Measurements from ENCODE around the gene TMEM169.
"Not testable (repeated sequence)": the region's sequence is repeated elsewhere in the genome, so short reads cannot be mapped to it uniquely, and the experiment has no call there.

The TMEM169 gene

GRCh38 chr2:216080048-216080447 lies 1.7 kb upstream of the TMEM169 start:
- H2BK120ac ChIP-seq (ENCODE audit: low read depth, low read length); H2BK12ac ChIP-seq (ENCODE audit: low read length in 2 of 2); H4K8ac ChIP-seq (ENCODE audit: low read length); DNase-seq; H3K9ac ChIP-seq (ENCODE audit: low read length); H3K27ac ChIP-seq (ENCODE audit: low read length, poor library complexity, severe bottlenecking); H3K27me3 ChIP-seq (ENCODE audit: control insufficient read depth in 1 of 2, insufficient read depth in 1 of 2, low read length in 2 of 2); H3K23ac ChIP-seq (ENCODE audit: low read length in 2 of 2); H3K9me3 ChIP-seq (ENCODE audit: control insufficient read depth, low read length); H2AK5ac ChIP-seq (ENCODE audit: low read length, severe bottlenecking); H2BK5ac ChIP-seq (ENCODE audit: low read depth, low read length, poor library complexity, severe bottlenecking); H3K79me1 ChIP-seq (replicated peaks; ENCODE audit: low read length, poor library complexity, severe bottlenecking); H2BK15ac ChIP-seq (ENCODE audit: low read depth, poor library complexity, severe bottlenecking); H3K36me3 ChIP-seq (ENCODE audit: control insufficient read depth in 1 of 2, insufficient read depth in 2 of 2, low read depth in 1 of 2, low read length in 2 of 2); H3K4me2 ChIP-seq (ENCODE audit: low read length, poor library complexity, severe bottlenecking); H4K91ac ChIP-seq (ENCODE audit: low read length); H2AFZ ChIP-seq (ENCODE audit: low read depth, low read length); H3K18ac ChIP-seq (ENCODE audit: low read depth in 1 of 2, low read length in 2 of 2); H3K4ac ChIP-seq (ENCODE audit: low read depth in 1 of 2, low read length in 2 of 2); H3K4me3 ChIP-seq (ENCODE audit: insufficient read depth in 1 of 2, low read depth in 1 of 2, low read length in 2 of 2); H3K14ac ChIP-seq (ENCODE audit: low read length in 2 of 2): not testable (repeated sequence)
- H3K4me1 ChIP-seq (ENCODE audit: control insufficient read depth, insufficient read depth, low read depth, low read length) = peaks cover 12% of the 10 kb centered on the region
- 97% methylated on average over 6 of the region's 10 CpGs for WGBS

GRCh38 chr2:216081012-216081411 lies 707 bp upstream of the TMEM169 start:
- Histone ChIP-seq H3K79me1 (replicated peaks; ENCODE audit: low read length, poor library complexity, severe bottlenecking) (peaks cover 5% of the 10 kb centered on the region), H2BK120ac (ENCODE audit: low read depth, low read length) (no peak overlapping the region), H3K14ac (ENCODE audit: low read length in 2 of 2) (peak overlapping the region in 1 of 2 experiments; percentile 63), H2BK5ac (ENCODE audit: low read depth, low read length, poor library complexity, severe bottlenecking) (no peak overlapping the region), H2BK12ac (ENCODE audit: low read length in 2 of 2) (no peak overlapping the region), H3K23ac (ENCODE audit: low read length in 2 of 2) (no peak overlapping the region), H3K4me2 (ENCODE audit: low read length, poor library complexity, severe bottlenecking) (peak overlapping the region; percentile 70), H3K9ac (ENCODE audit: low read length) (peak overlapping the region; percentile 90), H2BK15ac (ENCODE audit: low read depth, poor library complexity, severe bottlenecking) (no peak overlapping the region), H3K36me3 (ENCODE audit: control insufficient read depth in 1 of 2, insufficient read depth in 2 of 2, low read depth in 1 of 2, low read length in 2 of 2) (no peaks in the 10 kb centered on the region), H3K18ac (ENCODE audit: low read depth in 1 of 2, low read length in 2 of 2) (no peak overlapping the region), H2AFZ (ENCODE audit: low read depth, low read length) (no peak overlapping the region), H3K9me3 (ENCODE audit: control insufficient read depth, low read length) (no peaks in the 10 kb centered on the region), H4K8ac (ENCODE audit: low read length) (no peak overlapping the region), H3K4ac (ENCODE audit: low read depth in 1 of 2, low read length in 2 of 2) (peak overlapping the region in 1 of 2 experiments; percentile 47), H3K27me3 (ENCODE audit: control insufficient read depth in 1 of 2, insufficient read depth in 1 of 2, low read length in 2 of 2) (peaks cover 0 to 9% of the 10 kb centered on the region in 2 experiments), H2AK5ac (ENCODE audit: low read length, severe bottlenecking) (no peak overlapping the region), H4K91ac (ENCODE audit: low read length) (no peak overlapping the region), H3K4me3 (ENCODE audit: insufficient read depth in 1 of 2, low read depth in 1 of 2, low read length in 2 of 2) (peak overlapping the region in 1 of 2 experiments; percentile 93), H3K27ac (ENCODE audit: low read length, poor library complexity, severe bottlenecking) (no peak overlapping the region), H3K4me1 (ENCODE audit: control insufficient read depth, insufficient read depth, low read depth, low read length) (peaks cover 12% of the 10 kb centered on the region)
- no peak for DNase-seq
- WGBS = no CpG with 5 or more reads among the region's 1 CpG

- H3K36me3 ChIP-seq (ENCODE audit: control insufficient read depth in 1 of 2, insufficient read depth in 2 of 2, low read depth in 1 of 2, low read length in 2 of 2) = no peaks in the 10 kb centered on the region
- peak overlapping the region; percentile 80 for H2AK5ac ChIP-seq (ENCODE audit: low read length, severe bottlenecking)
- H2BK120ac ChIP-seq (ENCODE audit: low read depth, low read length) = no peak overlapping the region
- peak overlapping the region in 1 of 2 experiments; percentile 33 for H3K18ac ChIP-seq (ENCODE audit: low read depth in 1 of 2, low read length in 2 of 2)
- WGBS = 19% methylated on average over 19 of the region's 22 CpGs
- no peak overlapping the region for H4K8ac ChIP-seq (ENCODE audit: low read length)
- H3K4ac ChIP-seq (ENCODE audit: low read depth in 1 of 2, low read length in 2 of 2) = no peak overlapping the region
- H2AFZ ChIP-seq (ENCODE audit: low read depth, low read length) = peak overlapping the region; percentile 2
- peak overlapping the region; percentile 90 for H3K9ac ChIP-seq (ENCODE audit: low read length)
- no peak for DNase-seq
- no peak overlapping the region for H2BK5ac ChIP-seq (ENCODE audit: low read depth, low read length, poor library complexity, severe bottlenecking)
- peak overlapping the region; percentile 70 to 93 for H3K4me3 ChIP-seq (ENCODE audit: insufficient read depth in 1 of 2, low read depth in 1 of 2, low read length in 2 of 2)
- H2BK12ac ChIP-seq (ENCODE audit: low read length in 2 of 2) = no peak overlapping the region
- H3K27me3 ChIP-seq (ENCODE audit: control insufficient read depth in 1 of 2, insufficient read depth in 1 of 2, low read length in 2 of 2) = peaks cover 0 to 9% of the 10 kb centered on the region in 2 experiments
- peak overlapping the region in 1 of 2 experiments; percentile 60 for H3K23ac ChIP-seq (ENCODE audit: low read length in 2 of 2)
- H3K4me1 ChIP-seq (ENCODE audit: control insufficient read depth, insufficient read depth, low read depth, low read length) = peaks cover 12% of the 10 kb centered on the region
- H3K27ac ChIP-seq (ENCODE audit: low read length, poor library complexity, severe bottlenecking) = no peak overlapping the region
- H3K4me2 ChIP-seq (ENCODE audit: low read length, poor library complexity, severe bottlenecking) = peak overlapping the region; percentile 93
- H3K14ac ChIP-seq (ENCODE audit: low read length in 2 of 2) = no peak overlapping the region
- no peak overlapping the region for H4K91ac ChIP-seq (ENCODE audit: low read length)
- no peak overlapping the region for H2BK15ac ChIP-seq (ENCODE audit: low read depth, poor library complexity, severe bottlenecking)
- H3K9me3 ChIP-seq (ENCODE audit: control insufficient read depth, low read length) = no peaks in the 10 kb centered on the region
- H3K79me1 ChIP-seq (replicated peaks; ENCODE audit: low read length, poor library complexity, severe bottlenecking) = peaks cover 5% of the 10 kb centered on the region
Observed at GRCh38 chr2:216082117-216082711, 495 bp downstream of the TMEM169 start.

GRCh38 chr2:216082805-216083204 lies 1.1 kb downstream of the TMEM169 start:
- H4K8ac ChIP-seq (ENCODE audit: low read length) = no peak overlapping the region
- H2BK15ac ChIP-seq (ENCODE audit: low read depth, poor library complexity, severe bottlenecking) = no peak overlapping the region
- H3K18ac ChIP-seq (ENCODE audit: low read depth in 1 of 2, low read length in 2 of 2) = no peak overlapping the region
- no peak overlapping the region for H3K14ac ChIP-seq (ENCODE audit: low read length in 2 of 2)
- no peak overlapping the region for H3K23ac ChIP-seq (ENCODE audit: low read length in 2 of 2)
- H3K27me3 ChIP-seq (ENCODE audit: control insufficient read depth in 1 of 2, insufficient read depth in 1 of 2, low read length in 2 of 2) = peaks cover 0 to 9% of the 10 kb centered on the region in 2 experiments
- no peak overlapping the region for H3K27ac ChIP-seq (ENCODE audit: low read length, poor library complexity, severe bottlenecking)
- H3K4me3 ChIP-seq (ENCODE audit: insufficient read depth in 1 of 2, low read depth in 1 of 2, low read length in 2 of 2) = no peak overlapping the region
- H3K79me1 ChIP-seq (replicated peaks; ENCODE audit: low read length, poor library complexity, severe bottlenecking) = peaks cover 5% of the 10 kb centered on the region
- H4K91ac ChIP-seq (ENCODE audit: low read length) = no peak overlapping the region
- no peak for DNase-seq
- H3K4me2 ChIP-seq (ENCODE audit: low read length, poor library complexity, severe bottlenecking) = no peak overlapping the region
- no peak overlapping the region for H2BK12ac ChIP-seq (ENCODE audit: low read length in 2 of 2)
- no peak overlapping the region for H2BK5ac ChIP-seq (ENCODE audit: low read depth, low read length, poor library complexity, severe bottlenecking)
- WGBS = 61% methylated on average over 2 of the region's 3 CpGs
- peak overlapping the region; percentile 80 for H2AK5ac ChIP-seq (ENCODE audit: low read length, severe bottlenecking)
- no peak overlapping the region for H2AFZ ChIP-seq (ENCODE audit: low read depth, low read length)
- peaks cover 12% of the 10 kb centered on the region for H3K4me1 ChIP-seq (ENCODE audit: control insufficient read depth, insufficient read depth, low read depth, low read length)
- no peak overlapping the region for H3K9ac ChIP-seq (ENCODE audit: low read length)
- H3K4ac ChIP-seq (ENCODE audit: low read depth in 1 of 2, low read length in 2 of 2) = no peak overlapping the region
- H3K9me3 ChIP-seq (ENCODE audit: control insufficient read depth, low read length) = no peaks in the 10 kb centered on the region
- no peak overlapping the region for H2BK120ac ChIP-seq (ENCODE audit: low read depth, low read length)
- H3K36me3 ChIP-seq (ENCODE audit: control insufficient read depth in 1 of 2, insufficient read depth in 2 of 2, low read depth in 1 of 2, low read length in 2 of 2) = no peaks in the 10 kb centered on the region

All from mesenchymal stem cell (in vitro differentiated cells and primary cell).